HG03460 (cell line): ENCODE data around the gene LSM11.

Experiments
- ATAC-seq: cut with Tn5 transposase; IDR thresholded peaks from one replicate; pipeline ENCODE4 v1.9.1; 2021; ENCODE audit not compliant: unreplicated experiment

Gene LSM11

GRCh38 chr5:157766902-157767301, 23.4 kb downstream of the LSM11 start:
- ATAC-seq, result no peak

- no peak for ATAC-seq
Observed at GRCh38 chr5:157767689-157768088, 24.2 kb downstream of the LSM11 start.

- no peak for ATAC-seq
Observed at GRCh38 chr5:157770665-157771064, 27.2 kb downstream of the LSM11 start.

GRCh38 chr5:157772127-157772526, 28.6 kb downstream of the LSM11 start:
- ATAC-seq, result no peak

GRCh38 chr5:157778121-157778805, 34.8 kb downstream of the LSM11 start:
- no peak for ATAC-seq

GRCh38 chr5:157779221-157779620, 35.7 kb downstream of the LSM11 start:
- ATAC-seq, result no peak

- no peak for ATAC-seq
Observed at GRCh38 chr5:157785801-157786200, 42.3 kb downstream of the LSM11 start.

GRCh38 chr5:157793301-157793700, 49.8 kb downstream of the LSM11 start:
- ATAC-seq, result no peak

- ATAC-seq, result no peak
Observed at GRCh38 chr5:157799578-157799977, 56.1 kb downstream of the LSM11 start.

GRCh38 chr5:157800137-157800536, 56.6 kb downstream of the LSM11 start:
- no peak for ATAC-seq

- ATAC-seq, result no peak
Observed at GRCh38 chr5:157802736-157803135, 59.2 kb downstream of the LSM11 start.

GRCh38 chr5:157808043-157808442, 64.5 kb downstream of the LSM11 start:
- ATAC-seq, result no peak
